KMS-11 (cell line): ENCODE measurements around the gene EFCAB11.

Source experiments
- H2AFZ ChIP-seq: fragments of 200-600 bp; sonication (generic); 2 replicates; pipeline ENCODE4 v1.6.1; 2016; ENCODE audit warnings: antibody characterized with exemption, mixed run types, low read depth
- H3K27ac ChIP-seq: fragments of 200-600 bp; sonication (generic); 2 replicates; pipeline ENCODE4 v1.6.1; 2016; ENCODE audit warnings: mild to moderate bottlenecking, mixed run types
- H3K27me3 ChIP-seq: fragments of 200-600 bp; sonication (generic); 2 replicates; pipeline ENCODE4 v1.6.1; 2017; ENCODE audit warnings: mild to moderate bottlenecking, low read depth, mixed run types, moderate library complexity; ENCODE audit not compliant: insufficient read depth
- H3K36me3 ChIP-seq: fragments of 200-600 bp; sonication (generic); 2 replicates; pipeline ENCODE4 v1.6.1; 2017; ENCODE audit warnings: mild to moderate bottlenecking, mixed run types; ENCODE audit not compliant: insufficient read depth
- H3K4me1 ChIP-seq: fragments of 200-600 bp; sonication (generic); 2 replicates; pipeline ENCODE4 v1.6.1; 2016; ENCODE audit warnings: mild to moderate bottlenecking, low read depth, mixed run types; ENCODE audit not compliant: poor library complexity, severe bottlenecking
- H3K4me2 ChIP-seq: fragments of 200-600 bp; sonication (generic); 2 replicates; pipeline ENCODE4 v1.7.0; 2016; ENCODE audit warnings: mild to moderate bottlenecking, mixed run types
- H3K4me3 ChIP-seq: fragments of 200-600 bp; sonication (generic); IDR thresholded peaks from 2 replicates; pipeline ENCODE4 v1.6.1; 2017; ENCODE audit warnings: low read depth, low read length, mixed read lengths; ENCODE audit not compliant: insufficient read depth
- H3K79me2 ChIP-seq: fragments of 200-600 bp; sonication (generic); 2 replicates; pipeline ENCODE4 v1.6.1; 2016; ENCODE audit warnings: low read depth, mixed run types; ENCODE audit not compliant: insufficient read depth
- H3K9ac ChIP-seq: fragments of 200-600 bp; sonication (generic); 2 replicates; pipeline ENCODE4 v1.6.1; 2016; ENCODE audit warnings: mild to moderate bottlenecking, mixed run types
- H4K20me1 ChIP-seq: fragments of 200-600 bp; sonication (generic); 2 replicates; pipeline ENCODE4 v1.6.1; 2016; ENCODE audit warnings: mild to moderate bottlenecking, mixed run types; ENCODE audit not compliant: insufficient read depth
- CTCF ChIP-seq: fragments of 200-600 bp; sonication (generic); conservative IDR thresholded peaks from 2 replicates; pipeline ENCODE4 v1.6.1; 2017; ENCODE audit warnings: low read depth, mild to moderate bottlenecking, antibody characterized with exemption, low read length, moderate library complexity, mixed read lengths

The EFCAB11 gene

GRCh38 chr14:89957791-89958190 is 3.3 kb upstream of the EFCAB11 start:
- Histone ChIP-seq H4K20me1 (no peaks in the 10 kb centered on the region), H3K36me3 (no peaks in the 10 kb centered on the region), H3K27ac (no peak overlapping the region), H3K79me2 (peaks cover 11% of the 10 kb centered on the region), H3K27me3 (no peaks in the 10 kb centered on the region), H3K9ac (no peak overlapping the region), H3K4me2 (no peak overlapping the region; the same call in 1 of the 2 replicates), H3K4me3 (no peak overlapping the region), H2AFZ (no peak overlapping the region), H3K4me1 (peaks cover 42% of the 10 kb centered on the region)
- TF ChIP-seq CTCF, result no peak

DNA sequence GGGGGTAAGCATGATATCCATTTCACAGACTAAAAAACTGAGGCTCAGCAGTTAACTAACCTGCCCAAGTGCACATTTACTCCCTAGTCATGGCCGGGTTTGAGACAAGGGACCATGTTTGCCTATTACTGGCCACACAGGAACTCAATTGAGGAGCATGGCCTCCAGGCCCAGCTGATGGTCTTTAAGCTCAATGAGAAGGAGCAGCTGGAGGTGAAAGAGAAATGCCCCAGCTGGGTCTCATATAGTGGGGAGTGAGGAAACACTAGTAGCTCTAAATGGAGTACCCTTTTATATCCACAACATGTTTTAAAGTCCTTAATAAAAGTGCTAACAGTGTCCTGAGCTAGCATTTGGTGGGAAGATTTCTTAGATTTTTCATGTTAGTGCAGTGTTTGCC is 2.8 kb upstream of the EFCAB11 start:
- H3K9ac ChIP-seq, result no peak overlapping the region
- peaks cover 11% of the 10 kb centered on the region for H3K79me2 ChIP-seq
- no peak overlapping the region for H3K27ac ChIP-seq
- no peaks in the 10 kb centered on the region for H3K36me3 ChIP-seq
- no peaks in the 10 kb centered on the region for H3K27me3 ChIP-seq
- peak overlapping the region; percentile 52 for H3K4me2 ChIP-seq
- H3K4me1 ChIP-seq, result peaks cover 42% of the 10 kb centered on the region
- no peaks in the 10 kb centered on the region for H4K20me1 ChIP-seq
- TF ChIP-seq CTCF, result no peak
- no peak overlapping the region for H3K4me3 ChIP-seq
- no peak overlapping the region for H2AFZ ChIP-seq

- Histone ChIP-seq H4K20me1 (no peaks in the 10 kb centered on the region), H2AFZ (peak overlapping the region; percentile 87; the same call in 1 of the 2 replicates), H3K4me3 (no peak overlapping the region), H3K4me2 (peak overlapping the region; percentile 52), H3K4me1 (peaks cover 42% of the 10 kb centered on the region), H3K36me3 (no peaks in the 10 kb centered on the region), H3K27me3 (no peaks in the 10 kb centered on the region), H3K79me2 (peaks cover 11% of the 10 kb centered on the region), H3K9ac (peak overlapping the region; percentile 80), H3K27ac (peak overlapping the region; percentile 89)
- TF ChIP-seq CTCF, result no peak
Measured at GRCh38 chr14:89956661-89957009, 2.1 kb upstream of the EFCAB11 start.

GRCh38 chr14:89955745-89956660 is 1.5 kb upstream of the EFCAB11 start, which contains the start of gene TDP1:
Gene TDP1 (plus strand): TSS chr14:89955927. CDS start chr14:89963115, 7,188 bp downstream.
- H3K79me2 ChIP-seq, result peaks cover 11% of the 10 kb centered on the region
- peak within 1 kb of the TSS; percentile 80 for H3K9ac ChIP-seq
- H3K4me3 ChIP-seq, result no peak within 1 kb of the TSS
- TF ChIP-seq CTCF, result no peak
- H2AFZ ChIP-seq, result peak within 1 kb of the TSS; percentile 87
- H3K4me2 ChIP-seq, result peak within 1 kb of the TSS; percentile 92
- H4K20me1 ChIP-seq, result no peaks in the 10 kb centered on the region
- H3K4me1 ChIP-seq, result peaks cover 40% of the 10 kb centered on the region
- H3K27ac ChIP-seq, result peak within 1 kb of the TSS; percentile 89
- H3K36me3 ChIP-seq, result no peaks in the 10 kb centered on the region
- no peaks in the 10 kb centered on the region for H3K27me3 ChIP-seq
